GM18907 (cell line): ENCODE measurements around the gene CRABP1.
A peak's percentile ranks its signal among the peaks of the same experiment; 100 is the strongest.

Source experiments
- ATAC-seq: cut with Tn5 transposase; IDR thresholded peaks from one replicate; pipeline ENCODE4 v1.9.1; 2021; ENCODE audit warnings: mild to moderate bottlenecking, moderate library complexity; ENCODE audit not compliant: unreplicated experiment

The CRABP1 gene

DNA sequence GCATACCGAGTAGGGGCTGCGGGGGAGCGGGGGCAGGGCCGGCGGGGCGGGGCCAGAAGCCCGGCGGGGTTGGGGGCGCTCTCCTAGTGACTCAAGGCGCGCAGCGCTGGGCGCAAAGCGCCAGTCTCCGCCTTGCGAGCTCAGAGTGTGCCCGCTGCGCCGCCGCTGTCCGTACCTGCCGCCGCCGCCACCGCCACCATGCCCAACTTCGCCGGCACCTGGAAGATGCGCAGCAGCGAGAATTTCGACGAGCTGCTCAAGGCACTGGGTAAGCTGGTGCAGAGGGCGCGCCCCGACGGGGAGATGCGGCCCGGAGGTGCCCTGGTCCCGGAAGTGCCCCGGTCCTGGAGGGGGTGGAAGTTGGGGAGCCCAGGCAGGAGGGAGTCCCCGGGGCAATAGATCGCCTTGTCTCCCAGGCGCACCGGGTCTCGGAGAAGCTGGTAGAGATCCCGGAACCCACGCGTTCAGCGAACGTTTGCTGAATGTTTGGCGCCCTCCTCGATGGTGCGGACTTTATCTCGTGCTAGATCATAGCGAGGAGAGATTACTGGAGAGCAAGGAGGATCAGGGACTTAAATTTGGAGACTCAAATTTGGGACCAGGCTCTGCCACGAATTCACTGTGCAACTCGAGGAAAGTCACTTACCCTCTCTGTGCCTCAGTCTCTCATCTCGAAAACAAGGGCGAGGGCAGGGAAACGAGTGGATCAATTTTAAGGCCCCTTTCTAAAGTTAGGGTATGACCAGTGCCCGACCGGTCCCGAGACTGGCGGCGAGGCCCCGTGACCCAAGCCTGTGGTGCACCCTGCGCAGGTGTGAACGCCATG is at the start of gene CRABP1:
CRABP1 (plus strand) TSS at position 123 of the 826 bp plus-strand sequence; CDS start at position 199, 76 bp downstream.
- ATAC-seq, result no peak

DNA sequence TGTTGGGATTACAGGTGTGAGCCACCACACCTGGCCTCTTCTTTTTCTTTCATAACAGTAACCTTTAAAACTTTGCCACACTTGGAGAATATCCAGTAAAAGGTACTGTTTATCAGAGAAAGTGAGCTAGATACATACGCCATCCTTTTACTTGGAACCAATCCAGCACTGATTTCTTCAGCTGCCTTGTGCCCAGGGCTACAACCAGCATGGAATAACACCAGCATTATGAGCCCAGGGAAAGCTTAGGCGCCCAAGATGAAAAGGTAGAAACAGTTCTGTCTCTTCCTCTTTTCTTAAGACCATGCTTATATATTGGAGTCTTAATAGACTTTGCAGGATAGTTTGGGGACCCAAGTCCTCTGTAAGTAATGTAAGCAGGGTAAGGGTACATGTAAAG is 49.1 kb upstream of the CRABP1 start:
- ATAC-seq, result no peak

DNA sequence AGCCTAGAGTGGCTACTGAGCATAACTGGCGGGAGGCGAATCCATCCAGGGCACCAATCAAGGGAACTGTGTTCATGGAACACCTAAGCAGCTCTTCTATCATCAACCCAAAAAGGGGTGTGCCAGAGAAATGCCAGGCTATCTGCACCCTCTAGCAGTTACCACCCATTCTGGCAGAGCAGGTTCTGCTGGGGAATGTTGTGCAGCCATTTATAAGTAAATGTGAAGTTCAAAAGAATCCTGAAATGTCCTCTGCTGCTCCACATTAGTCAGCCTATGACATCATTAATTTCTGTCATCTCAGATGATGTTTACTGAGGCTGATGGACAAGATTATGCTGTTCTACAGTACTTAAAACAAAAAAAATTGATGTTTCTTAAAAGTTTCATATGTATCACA is 48.5 kb upstream of the CRABP1 start:
- ATAC-seq, result no peak

DNA sequence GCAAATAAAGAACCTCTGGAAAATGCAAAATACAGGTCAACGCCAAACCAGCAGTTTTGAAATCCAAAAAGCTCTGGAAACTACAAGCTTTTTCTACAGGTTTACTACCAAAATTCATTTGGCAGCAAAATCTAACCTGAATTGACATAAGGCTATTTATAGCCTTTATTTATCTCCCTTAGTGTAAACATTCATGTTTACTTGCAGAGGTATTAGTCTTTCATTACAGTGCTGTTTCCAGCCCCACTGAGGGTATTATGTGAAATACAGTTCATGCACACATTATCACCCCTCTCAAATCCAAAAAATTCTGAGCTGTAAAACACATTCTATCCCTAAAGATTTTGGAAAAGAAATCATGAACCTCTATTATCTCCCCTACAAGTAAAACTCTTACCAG is 47.9 kb upstream of the CRABP1 start:
- ATAC-seq, result no peak

DNA sequence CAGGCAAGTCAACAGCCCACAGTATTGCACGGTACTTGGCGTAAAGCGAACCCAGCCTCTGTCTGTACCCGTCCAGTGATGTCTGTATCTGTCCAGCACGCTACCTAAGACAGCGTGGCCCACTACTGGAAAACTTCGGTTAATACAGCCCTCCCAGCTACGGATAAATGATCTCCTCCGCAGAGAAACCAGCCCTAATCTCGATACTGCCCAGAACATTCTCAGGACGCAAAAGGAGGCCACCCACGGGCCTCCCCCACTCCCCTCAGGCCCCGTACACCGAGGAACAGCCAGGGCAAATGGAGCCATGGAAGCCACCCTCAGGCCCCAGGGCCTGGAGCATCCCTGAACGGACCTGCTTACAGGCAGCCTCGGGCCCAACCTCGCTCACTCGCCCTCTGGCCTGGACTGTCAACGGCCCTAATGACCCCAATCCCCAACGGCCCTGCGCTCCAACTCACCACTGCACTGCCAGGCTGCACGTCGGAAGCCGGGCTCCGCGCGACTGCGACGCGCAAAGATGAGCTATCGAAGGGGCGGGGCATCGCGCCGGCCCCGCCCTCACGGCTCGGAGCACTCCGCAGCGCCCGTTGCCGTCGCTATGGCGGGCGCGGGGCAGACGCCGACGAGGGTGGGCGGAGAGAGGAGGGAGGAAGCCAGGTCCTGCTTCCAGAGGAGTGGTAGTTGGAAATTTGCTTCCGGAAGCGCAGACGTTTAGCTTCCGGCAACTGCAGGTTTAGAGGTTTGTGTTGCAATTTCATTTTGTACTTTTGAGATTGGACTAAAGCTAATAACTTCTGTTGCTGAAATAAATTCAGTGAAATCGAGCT is 40.8 kb upstream of the CRABP1 start, which contains the start of gene SKIC8:
SKIC8 (minus strand) TSS at position 509 of the 830 bp plus-strand sequence. CDS start 3,923 bp downstream, outside the sequence.
- ATAC-seq, result peak; percentile 77

DNA sequence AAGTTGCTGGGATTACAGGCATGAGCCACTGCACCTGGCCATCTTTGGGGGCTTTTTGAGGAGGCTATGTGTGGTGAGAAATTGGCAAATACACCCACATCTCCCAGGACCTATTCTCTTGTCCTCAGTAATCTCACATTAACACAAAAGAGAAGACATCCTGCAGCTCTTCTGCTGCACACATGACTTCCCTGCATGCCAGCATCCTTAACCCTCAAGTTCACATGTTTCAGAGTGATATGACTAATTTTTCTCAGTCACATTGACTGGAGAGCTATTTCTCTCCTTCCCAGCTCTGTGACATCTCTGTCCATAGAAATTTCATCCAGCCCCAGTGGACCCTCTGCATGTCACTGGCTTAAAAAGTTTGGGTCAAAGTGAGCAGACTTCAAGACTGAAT is 38.8 kb upstream of the CRABP1 start:
- no peak for ATAC-seq

DNA sequence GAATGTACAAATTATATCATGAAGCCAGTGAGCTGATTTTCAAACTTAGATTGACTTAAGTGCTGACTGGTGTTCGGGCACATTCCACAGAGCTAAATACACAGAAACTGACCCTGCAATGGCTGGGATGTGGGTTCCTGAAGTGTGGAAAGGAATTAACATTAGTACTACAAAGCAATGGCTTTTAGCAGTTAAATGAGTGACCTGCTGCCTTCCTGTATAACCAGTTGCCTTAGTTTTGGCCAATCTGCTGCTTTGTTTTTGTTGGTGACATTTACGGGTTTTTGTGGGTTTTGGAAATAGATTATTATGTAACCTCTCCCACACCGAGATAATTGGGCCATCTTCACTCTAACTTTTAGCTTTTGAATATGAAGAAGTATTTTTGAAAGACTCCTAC is 38.3 kb upstream of the CRABP1 start:
- ATAC-seq, result no peak

DNA sequence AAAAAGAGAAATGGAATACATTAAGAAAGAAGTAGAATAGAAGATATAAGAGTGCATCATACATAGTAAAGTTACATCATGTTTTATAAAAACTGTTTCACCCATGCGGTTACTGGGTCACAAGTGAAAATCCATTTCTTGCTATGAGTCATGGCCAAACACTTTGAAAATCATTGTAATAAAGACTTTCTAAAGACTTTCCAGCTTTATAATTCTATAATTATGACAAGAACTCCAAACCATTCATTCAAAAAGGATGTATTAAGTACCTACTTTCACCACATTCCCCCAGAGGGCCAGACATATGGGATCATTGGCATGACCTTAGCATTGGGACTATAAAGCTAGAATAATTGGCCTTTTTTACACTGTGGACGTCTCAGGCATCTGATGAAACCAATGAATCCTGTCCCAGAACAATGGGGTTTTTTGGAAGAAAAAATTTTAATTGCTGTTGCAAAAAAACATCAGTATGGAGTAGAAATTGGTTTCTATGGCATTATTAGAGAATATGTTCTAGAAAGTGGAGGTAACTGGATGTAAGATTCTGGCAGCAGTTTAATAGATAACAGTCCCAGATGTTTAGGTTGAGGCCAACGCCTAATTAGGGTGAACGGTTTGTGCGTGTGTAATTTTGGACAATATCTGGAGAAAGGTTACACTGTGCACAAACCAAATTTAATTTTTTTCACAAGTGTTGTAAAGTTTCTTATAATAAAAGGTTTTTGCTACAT is 37.4 kb upstream of the CRABP1 start:
- ATAC-seq, result no peak

DNA sequence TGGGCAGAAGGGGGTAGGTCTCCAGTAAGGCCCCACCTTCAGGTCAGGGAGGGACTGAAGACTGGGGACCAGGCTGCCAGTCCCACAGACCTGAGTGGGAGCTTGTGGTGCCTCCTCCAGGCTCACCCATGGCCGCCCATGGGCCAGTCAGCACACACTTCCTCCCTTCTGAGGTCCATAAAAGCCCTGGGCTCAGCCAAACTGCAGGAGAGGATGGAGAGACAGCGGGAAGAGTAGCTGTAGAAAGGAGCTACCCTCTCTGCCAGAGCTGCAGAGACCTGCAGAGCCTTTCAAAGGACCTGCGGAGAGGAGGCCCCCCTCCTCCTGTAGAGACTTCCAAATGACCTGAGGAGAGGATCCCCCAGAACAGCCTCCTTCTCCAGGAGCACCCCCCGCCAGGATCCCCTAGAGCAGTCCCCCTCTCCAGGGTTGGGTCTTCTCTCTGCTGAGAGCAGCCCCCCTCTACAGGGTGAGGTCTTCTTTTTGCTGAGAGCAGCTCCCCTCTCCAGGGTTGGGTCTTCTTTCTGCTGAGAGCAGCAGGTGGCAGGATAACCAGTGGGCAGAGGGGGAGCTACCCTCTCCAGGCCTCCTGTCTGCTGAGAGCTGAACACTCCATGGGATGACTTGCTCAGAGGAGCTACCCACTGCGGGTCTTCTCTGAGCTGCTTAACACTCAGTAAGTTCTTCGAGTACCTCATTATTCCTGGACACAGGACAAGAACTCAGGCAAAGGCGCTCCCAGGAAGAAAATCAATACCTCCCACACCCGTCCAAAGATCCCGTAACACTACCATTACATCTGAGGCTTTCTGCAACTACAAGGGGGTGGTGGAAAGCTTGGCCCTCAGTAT is 35.7 kb upstream of the CRABP1 start:
- no peak for ATAC-seq

DNA sequence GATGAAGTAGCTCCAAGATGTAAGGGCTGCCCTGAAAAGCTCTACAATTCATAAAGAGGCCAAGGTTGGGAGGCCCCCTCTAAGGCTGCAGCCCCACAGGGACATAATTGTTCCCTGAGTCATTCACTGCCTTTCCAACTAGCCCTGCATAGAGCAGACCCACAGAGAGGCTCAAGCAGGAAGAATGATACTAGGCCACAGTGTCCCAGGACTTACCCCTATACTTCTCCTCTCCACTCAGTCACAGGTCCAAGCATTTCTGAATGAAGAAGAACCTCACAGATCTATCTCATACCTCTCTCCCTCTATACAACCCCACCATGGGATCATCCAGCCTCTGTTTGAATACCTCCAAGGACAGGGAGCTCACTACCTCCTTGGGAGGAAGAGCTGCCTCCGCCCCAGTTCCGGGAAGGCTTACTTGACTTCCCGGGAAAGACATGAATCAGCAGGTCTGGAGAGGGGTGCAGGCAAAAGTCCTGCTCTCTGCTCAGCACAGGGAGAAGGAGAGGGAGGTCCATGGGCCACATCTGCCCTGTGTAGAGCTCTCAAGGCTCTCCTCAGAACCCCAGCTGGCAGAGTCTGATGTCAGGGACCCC is 33.9 kb upstream of the CRABP1 start:
- ATAC-seq, result no peak

DNA sequence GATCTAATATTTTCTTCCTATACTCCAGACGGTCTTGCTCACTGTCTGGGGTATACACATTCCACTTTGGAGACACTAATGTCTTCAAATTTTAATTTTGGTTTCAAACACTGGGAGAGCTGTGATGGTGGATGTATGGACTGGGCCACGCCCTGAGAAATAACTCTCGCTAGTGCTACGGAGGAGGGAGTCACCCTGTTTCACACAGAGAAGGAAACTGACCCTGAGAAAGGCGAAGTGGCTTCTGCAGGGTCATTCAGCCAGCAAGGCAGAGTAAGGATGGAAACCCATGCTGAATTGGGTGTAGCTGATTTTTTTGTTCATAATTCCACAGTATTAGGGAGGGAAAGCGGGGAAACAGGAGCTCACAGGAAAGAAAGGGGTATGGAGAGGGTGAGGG is 32.2 kb upstream of the CRABP1 start:
- no peak for ATAC-seq

DNA sequence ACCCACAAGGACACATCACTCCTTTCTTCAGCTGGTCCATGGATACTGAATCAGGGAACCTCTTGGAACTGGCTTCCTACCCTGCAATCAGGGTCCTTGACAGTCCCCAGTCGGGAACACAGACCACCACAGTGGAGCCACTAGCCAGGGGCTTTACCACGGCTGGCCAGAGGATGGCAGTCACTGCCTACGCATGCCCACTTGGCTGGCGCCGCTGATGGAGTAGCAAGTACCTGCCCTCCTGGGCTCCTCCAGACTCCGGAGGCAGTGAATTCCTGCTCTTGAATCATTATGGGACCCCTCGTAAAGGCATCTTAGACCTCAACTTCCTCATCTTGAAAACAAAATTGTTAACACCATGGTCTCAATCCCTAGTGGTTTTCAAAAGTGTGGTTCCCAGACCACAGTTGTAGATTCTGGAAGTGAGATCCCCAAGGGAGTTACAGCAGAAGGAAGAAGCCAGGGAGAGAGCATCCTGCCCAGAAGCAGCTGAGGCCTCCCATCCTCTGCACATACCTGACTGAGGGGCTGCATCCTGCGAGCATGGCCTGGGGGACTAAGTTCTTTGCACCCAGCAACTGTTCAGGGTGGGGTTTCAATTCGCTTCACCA is 31.6 kb upstream of the CRABP1 start:
- no peak for ATAC-seq

DNA sequence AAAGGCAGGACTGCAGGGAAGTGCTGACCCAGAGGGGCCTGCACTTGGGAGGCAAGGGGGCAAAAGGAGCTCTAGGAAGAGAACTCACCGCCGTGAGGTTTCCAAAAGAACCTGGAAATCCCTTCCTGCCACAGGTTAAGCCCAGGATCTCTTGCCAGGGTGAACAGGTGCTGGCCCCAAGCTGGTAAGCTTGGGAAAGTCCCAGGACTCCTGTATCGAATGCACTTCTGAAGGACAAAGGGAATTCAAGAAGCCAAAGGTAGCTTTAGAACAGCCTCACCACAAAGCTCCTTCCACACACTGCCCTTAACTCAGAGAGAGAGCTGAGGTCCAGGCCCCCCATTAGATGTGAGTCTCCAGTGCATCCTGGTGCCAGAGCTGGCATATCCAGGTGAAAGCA is 28.9 kb upstream of the CRABP1 start:
- no peak for ATAC-seq

DNA sequence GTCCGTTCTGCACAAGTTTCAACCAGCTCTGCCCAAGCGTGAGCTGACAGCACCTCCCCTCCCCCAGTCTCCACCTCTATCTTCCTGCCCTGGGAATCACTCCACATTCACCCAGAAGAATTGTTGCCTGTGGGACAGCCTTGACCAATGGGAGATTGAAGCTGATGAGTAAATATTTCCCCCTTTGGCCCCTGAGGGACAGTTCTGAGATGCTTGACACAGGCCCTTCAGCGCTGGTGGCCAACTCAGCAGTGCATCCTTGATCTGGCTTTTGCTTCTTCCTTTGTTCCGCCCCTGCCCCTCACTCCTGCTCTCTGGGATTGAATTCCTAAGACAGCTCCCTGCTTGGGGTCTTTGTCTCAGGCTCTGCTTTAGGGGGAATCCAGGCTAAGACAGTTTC is 27.6 kb upstream of the CRABP1 start:
- ATAC-seq, result no peak

DNA sequence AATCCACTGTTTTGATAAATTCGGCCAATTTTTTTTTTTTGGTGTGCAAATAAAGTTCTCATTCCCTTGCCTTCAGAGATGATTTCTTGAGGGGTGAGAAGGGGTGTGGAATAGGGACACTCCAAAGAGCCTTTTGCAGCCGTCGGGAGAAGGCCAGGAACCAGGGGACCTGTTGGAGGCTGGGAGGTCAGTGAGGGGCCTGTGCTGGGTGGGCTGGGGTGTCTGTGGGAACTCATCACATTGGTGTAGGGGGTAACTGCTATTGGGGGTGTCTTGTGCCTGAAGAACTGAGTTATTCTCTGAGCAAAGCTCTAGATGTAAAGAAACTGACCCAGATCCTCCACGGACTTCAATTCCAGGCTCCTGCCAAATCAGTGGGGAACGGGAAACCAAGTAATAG is 27.2 kb upstream of the CRABP1 start:
- ATAC-seq, result no peak

DNA sequence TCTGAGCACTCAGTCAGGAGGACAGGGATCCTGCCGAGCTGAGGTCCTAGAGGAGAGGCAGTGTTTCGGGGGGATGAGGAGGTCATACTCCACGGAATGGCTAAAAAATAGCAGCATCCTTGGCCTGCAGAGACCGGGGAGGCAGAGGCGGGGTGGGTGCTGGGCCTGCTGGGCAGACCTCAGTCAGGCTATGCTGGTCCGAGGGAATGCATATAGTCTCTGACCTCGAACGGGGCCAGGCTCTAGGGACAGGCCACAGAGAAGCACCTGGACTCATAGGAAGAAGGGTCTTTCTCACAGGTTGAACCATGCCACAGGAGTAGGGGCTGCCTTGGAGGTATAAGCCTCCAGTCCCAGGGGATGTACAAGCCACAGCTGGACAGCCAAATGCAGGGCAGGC is 26.8 kb upstream of the CRABP1 start:
- ATAC-seq, result no peak

DNA sequence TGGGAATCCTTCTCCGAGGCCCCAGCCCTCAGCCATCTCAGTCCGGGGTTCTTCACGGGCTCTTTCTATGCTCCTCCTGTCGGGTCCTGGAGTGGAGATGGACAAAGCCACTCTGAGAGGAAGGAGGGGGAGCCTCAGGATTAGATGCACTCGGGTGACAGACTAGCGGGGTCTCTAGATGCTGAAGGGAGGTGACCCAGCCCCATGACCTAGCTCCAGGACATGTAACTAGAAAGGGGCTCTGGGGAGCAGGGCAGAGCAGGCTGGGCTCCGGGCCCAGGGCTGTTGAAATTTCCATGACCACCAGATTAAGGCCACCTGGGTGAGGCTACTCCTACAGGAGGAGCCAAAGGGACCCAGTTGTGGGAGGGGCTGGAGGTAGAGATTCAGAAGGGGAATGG is 26.0 kb upstream of the CRABP1 start:
- ATAC-seq, result no peak

DNA sequence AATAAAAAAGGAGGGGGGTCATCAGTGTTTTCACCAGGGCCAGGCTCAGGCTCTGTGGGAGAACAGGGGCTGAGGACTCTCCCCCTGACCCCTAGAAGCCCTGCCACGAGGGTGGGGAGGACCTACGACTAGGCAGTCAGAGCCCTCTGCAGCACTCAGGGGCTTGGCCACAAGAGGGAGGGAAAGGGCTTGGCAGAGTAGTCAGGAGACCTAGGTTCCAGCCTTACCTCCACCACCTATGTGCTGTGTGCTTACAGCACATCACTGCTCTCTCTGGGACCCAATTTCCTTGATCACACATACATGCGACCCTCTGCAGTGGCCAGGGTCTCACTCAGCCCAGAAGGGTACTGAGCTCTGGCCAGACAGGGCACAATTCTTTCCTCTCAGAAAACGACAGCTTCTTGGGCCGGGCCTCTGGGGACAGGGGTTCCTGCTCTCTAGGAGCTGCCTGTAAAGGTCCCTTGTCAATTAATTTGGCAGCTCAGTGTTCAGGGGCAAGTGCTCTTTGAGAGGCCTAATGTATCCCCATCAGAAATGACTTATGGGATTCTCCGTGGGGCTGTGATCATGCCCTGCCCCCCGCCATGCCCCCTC is 24.4 kb upstream of the CRABP1 start:
- ATAC-seq, result no peak
